Duodenal mucosa (tissue), 2 donors: ENCODE measurements around the gene HRG.
"Not testable (repeated sequence)": the region's sequence is repeated elsewhere in the genome, so short reads cannot be mapped to it uniquely, and the experiment has no call there.

Source experiments
- H3K27ac ChIP-seq: one replicate; pipeline ENCODE4 v1.7.0; 2013; ENCODE audit warnings: low read depth, low read length
- H3K27me3 ChIP-seq, 2 donors: one replicate each; pipeline ENCODE4 v1.7.0; 2013; ENCODE audit warnings: low read length in 2 of 2, control low read depth in 1 of 2; ENCODE audit not compliant: insufficient read depth in 2 of 2, control insufficient read depth in 1 of 2
- H3K36me3 ChIP-seq, 2 donors: one replicate each; pipeline ENCODE4 v1.7.0; 2013; ENCODE audit warnings: low read length in 2 of 2, control low read depth in 1 of 2; ENCODE audit not compliant: insufficient read depth in 2 of 2, control insufficient read depth in 1 of 2
- H3K4me1 ChIP-seq, 2 donors: one replicate each; pipeline ENCODE4 v1.7.0; 2013; ENCODE audit warnings: low read length in 2 of 2, control low read depth in 1 of 2; ENCODE audit not compliant: insufficient read depth in 2 of 2, control insufficient read depth in 1 of 2
- H3K4me3 ChIP-seq, 2 donors: one replicate each; pipeline ENCODE4 v1.7.0; 2013; ENCODE audit warnings: low read length in 2 of 2, low read depth in 1 of 2
- H3K9ac ChIP-seq, 2 donors: one replicate each; pipeline ENCODE4 v1.7.0; 2013; ENCODE audit warnings: low read length in 2 of 2, low read depth in 1 of 2
- H3K9me3 ChIP-seq, 2 donors: one replicate each; pipeline ENCODE4 v1.7.0; 2013; ENCODE audit warnings: low read length in 2 of 2, control low read depth in 1 of 2; ENCODE audit not compliant: control insufficient read depth in 1 of 2

The HRG gene

DNA sequence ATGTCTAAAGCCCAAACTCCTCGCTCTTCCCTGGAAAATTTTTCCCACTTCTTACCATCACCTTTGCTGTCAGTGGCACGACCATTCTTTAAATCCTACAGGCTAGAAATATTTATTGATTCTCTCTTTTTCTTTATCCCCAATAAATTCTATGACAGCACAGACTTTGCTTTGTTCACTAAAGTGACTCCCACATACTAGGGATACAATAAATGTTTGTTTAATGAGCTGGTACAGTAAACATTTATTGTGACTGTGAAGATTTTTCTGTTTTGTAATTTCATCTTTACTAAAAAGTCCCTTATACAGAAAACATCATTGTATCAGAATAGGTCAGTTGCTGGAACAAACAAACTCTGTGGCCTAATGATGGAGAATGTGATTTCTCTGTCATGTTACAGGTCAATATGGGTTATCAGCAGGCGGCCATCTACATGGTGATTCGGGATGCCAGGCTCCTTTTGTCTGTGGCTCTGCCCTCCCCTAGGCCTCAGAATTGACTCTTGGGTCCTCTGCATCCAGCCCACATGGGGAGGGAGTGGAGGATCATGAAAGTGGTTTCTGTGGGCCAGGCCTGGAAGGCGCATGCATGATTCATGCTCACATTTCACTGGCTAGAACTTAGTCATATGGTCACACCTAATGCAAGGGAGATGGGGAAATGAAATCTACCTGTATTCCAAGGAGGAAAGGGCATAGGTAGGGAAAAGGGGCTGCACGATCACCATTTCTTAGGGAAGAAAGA is 28.6 kb downstream of the HRG start:
- H3K4me1 ChIP-seq, result no peaks in the 10 kb centered on the region
- H3K27me3 ChIP-seq, result peaks cover 13 to 17% of the 10 kb centered on the region in 2 donors
- H3K9ac ChIP-seq, result no peak overlapping the region
- H3K4me3 ChIP-seq, result no peak overlapping the region
- H3K27ac ChIP-seq, result no peak overlapping the region
- no peaks in the 10 kb centered on the region for H3K9me3 ChIP-seq
- H3K36me3 ChIP-seq, result no peaks in the 10 kb centered on the region

DNA sequence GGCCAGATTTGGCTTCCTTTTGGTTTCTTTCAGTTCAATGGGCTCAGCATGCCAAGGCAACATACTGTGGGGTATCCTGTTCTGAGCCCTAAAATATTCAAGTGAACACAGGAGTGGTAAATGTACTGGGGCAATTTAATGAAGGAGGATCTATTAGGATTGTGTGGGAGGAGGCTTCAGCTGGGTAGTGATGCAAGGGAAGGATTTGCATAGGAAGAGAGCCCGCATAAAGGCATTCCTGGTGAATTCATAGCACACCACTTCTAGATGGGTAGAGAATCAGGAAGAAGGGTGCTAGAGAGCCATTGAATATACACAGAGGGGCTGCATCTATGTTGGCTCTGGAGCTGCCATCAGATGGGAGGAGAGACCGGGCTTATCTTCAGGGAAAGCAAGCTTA is 30.7 kb downstream of the HRG start:
- no peak overlapping the region for H3K27ac ChIP-seq
- no peaks in the 10 kb centered on the region for H3K4me1 ChIP-seq
- no peaks in the 10 kb centered on the region for H3K36me3 ChIP-seq
- no peak overlapping the region for H3K9ac ChIP-seq
- peaks cover 12 to 13% of the 10 kb centered on the region in 2 donors for H3K27me3 ChIP-seq
- no peak overlapping the region for H3K4me3 ChIP-seq
- no peaks in the 10 kb centered on the region for H3K9me3 ChIP-seq

DNA sequence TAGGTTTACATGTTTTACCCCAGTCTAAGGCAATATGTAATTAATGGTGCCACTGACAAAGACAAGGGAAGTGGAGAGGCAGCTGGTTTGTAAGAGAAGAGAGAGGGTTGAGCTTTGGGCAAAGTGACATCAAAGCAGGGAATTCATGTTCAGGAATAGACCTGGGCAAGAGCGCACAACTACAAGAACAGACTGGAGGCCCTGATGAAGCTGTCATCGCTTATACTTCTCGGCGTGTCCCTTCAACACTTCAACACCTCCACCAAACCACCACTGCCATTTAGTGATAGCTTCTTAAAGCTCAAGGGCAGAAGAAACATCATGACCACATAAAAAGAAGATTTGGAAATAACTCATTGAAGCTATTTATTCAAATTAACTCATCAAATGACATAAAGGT is 31.7 kb downstream of the HRG start:
- H3K9ac ChIP-seq, result no peak overlapping the region
- no peak overlapping the region for H3K4me3 ChIP-seq
- H3K4me1 ChIP-seq, result no peaks in the 10 kb centered on the region
- no peaks in the 10 kb centered on the region for H3K36me3 ChIP-seq
- no peaks in the 10 kb centered on the region for H3K9me3 ChIP-seq
- no peak overlapping the region for H3K27ac ChIP-seq
- H3K27me3 ChIP-seq, result peaks cover 3% of the 10 kb centered on the region in 2 donors

GRCh38 chr3:186700267-186700666 is 34.5 kb downstream of the HRG start:
- Histone ChIP-seq H3K4me3 (no peak overlapping the region), H3K27ac (no peak overlapping the region), H3K4me1 (no peaks in the 10 kb centered on the region), H3K36me3 (no peaks in the 10 kb centered on the region), H3K9ac (no peak overlapping the region), H3K9me3 (no peaks in the 10 kb centered on the region), H3K27me3 (peaks cover 0 to 2% of the 10 kb centered on the region in 2 donors)

DNA sequence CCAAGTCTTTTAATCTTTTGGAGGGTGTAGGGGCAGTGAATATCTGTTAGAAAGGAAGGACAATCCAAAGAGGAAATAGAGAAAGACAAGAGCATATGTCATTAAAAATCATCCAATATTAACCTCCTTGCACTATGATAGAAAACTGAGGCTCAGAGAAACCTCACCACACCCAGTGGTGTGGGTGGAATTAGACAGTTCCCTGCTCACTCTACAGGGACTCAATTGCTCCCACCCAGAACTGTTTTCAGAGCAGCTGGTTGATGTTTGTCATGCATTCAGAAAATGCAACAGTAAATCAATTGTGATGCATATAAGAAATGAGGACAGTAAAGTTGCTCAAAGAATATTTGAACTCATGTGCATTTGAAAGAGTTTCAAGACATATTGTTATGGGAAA is 36.6 kb downstream of the HRG start:
- H3K27me3 ChIP-seq, H3K4me3 ChIP-seq, H3K36me3 ChIP-seq: not testable (repeated sequence)

GRCh38 chr3:186705882-186706780 is 40.3 kb downstream of the HRG start:
- H3K36me3 ChIP-seq, result no peaks in the 10 kb centered on the region
- H3K27ac ChIP-seq, result no peak overlapping the region
- H3K9me3 ChIP-seq, result no peaks in the 10 kb centered on the region
- peaks cover 0 to 4% of the 10 kb centered on the region in 2 donors for H3K27me3 ChIP-seq
- H3K4me3 ChIP-seq, result no peak overlapping the region
- H3K9ac ChIP-seq, result no peak overlapping the region
- no peaks in the 10 kb centered on the region for H3K4me1 ChIP-seq

More for the DNA sequence above, 36.6 kb downstream of the HRG start:
- not testable (repeated sequence) for H3K27ac ChIP-seq, H3K9me3 ChIP-seq, H3K9ac ChIP-seq, H3K4me1 ChIP-seq

GRCh38 chr3:186708983-186709679 is 43.3 kb downstream of the HRG start:
- no peaks in the 10 kb centered on the region for H3K9me3 ChIP-seq
- no peak overlapping the region for H3K9ac ChIP-seq
- peaks cover 0 to 4% of the 10 kb centered on the region in 2 donors for H3K27me3 ChIP-seq
- H3K36me3 ChIP-seq, result no peaks in the 10 kb centered on the region
- no peak overlapping the region for H3K27ac ChIP-seq
- no peaks in the 10 kb centered on the region for H3K4me1 ChIP-seq
- no peak overlapping the region for H3K4me3 ChIP-seq

- not testable (repeated sequence) for H3K4me1 ChIP-seq, H3K36me3 ChIP-seq, H3K9ac ChIP-seq, H3K27ac ChIP-seq, H3K27me3 ChIP-seq, H3K4me3 ChIP-seq, H3K9me3 ChIP-seq
Measured at GRCh38 chr3:186710694-186711093, 44.9 kb downstream of the HRG start.

DNA sequence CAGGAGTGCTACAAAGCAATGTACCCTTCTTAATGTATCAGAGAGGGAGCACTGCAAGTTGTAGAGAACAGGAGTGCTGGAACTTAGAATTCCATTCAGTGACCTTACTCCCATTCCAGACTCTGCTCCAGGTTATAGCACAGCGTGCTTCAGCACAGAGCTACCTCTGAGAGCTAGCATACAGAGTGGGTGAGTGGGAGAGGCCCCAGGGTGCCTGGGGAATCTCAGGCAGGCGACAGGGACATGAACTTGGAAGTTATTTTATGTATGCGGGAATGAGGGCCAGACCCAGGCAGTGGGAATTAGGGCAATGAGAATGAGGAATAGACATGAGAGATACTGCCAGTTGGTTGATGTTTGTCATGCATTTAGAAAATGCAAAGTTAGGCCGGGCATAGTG is 47.7 kb downstream of the HRG start:
- Histone ChIP-seq H3K36me3 (no peaks in the 10 kb centered on the region), H3K27me3 (no peaks in the 10 kb centered on the region), H3K9me3 (no peaks in the 10 kb centered on the region), H3K4me3 (no peak overlapping the region), H3K9ac (no peak overlapping the region), H3K4me1 (no peaks in the 10 kb centered on the region), H3K27ac (no peak overlapping the region)

- Histone ChIP-seq H3K36me3 (no peaks in the 10 kb centered on the region), H3K27me3 (no peaks in the 10 kb centered on the region), H3K27ac (no peak within 1 kb of the TSS), H3K9me3 (no peaks in the 10 kb centered on the region), H3K9ac (no peak within 1 kb of the TSS), H3K4me3 (no peak within 1 kb of the TSS), H3K4me1 (no peaks in the 10 kb centered on the region)
Measured at GRCh38 chr3:186717039-186717457, 51.2 kb downstream of the HRG start, which contains the start of gene KNG1. KNG1 (plus strand) TSS chr3:186717359; CDS start chr3:186717543, 184 bp downstream.
